Amniotic epithelial cell (primary cell): ENCODE measurements around the gene TRAPPC3L.

ENCODE experiments used
- DNase-seq: peaks from one replicate; pipeline ENCODE4 v3.0.0-alpha.2; 2010; ENCODE audit warnings: low read depth

The TRAPPC3L gene

GRCh38 chr6:116465246-116465645, 80.2 kb downstream of the TRAPPC3L start:
- DNase-seq: no peak

- no peak for DNase-seq
These were observed 82.2 kb downstream of the TRAPPC3L start for GRCh38 chr6:116463301-116463700.

- peak; percentile 55 for DNase-seq
These were observed 83.3 kb downstream of the TRAPPC3L start for GRCh38 chr6:116461932-116462885.

GRCh38 chr6:116461331-116461931, 84.1 kb downstream of the TRAPPC3L start, which contains the start of gene CALHM6:
TSS of gene CALHM6 (plus strand) at chr6:116461375. CDS start at chr6:116461930, 555 bp downstream.
- no peak for DNase-seq

- DNase-seq: peak; percentile 62
These were observed 85.6 kb downstream of the TRAPPC3L start for GRCh38 chr6:116459927-116460326.

GRCh38 chr6:116458264-116458663, 87.2 kb downstream of the TRAPPC3L start:
- DNase-seq: no peak

- no peak for DNase-seq
These were observed 88.6 kb downstream of the TRAPPC3L start for GRCh38 chr6:116456927-116457326.

GRCh38 chr6:116456106-116456505, 89.4 kb downstream of the TRAPPC3L start:
- no peak for DNase-seq

- DNase-seq: no peak
These were observed 93.0 kb downstream of the TRAPPC3L start for GRCh38 chr6:116452531-116452930.

- no peak for DNase-seq
These were observed 93.6 kb downstream of the TRAPPC3L start for GRCh38 chr6:116451916-116452315.

GRCh38 chr6:116450769-116451740, 94.4 kb downstream of the TRAPPC3L start:
- DNase-seq: peak; percentile 30

- DNase-seq: no peak
These were observed 95.2 kb downstream of the TRAPPC3L start for GRCh38 chr6:116450185-116450710.

GRCh38 chr6:116449565-116449964, 95.9 kb downstream of the TRAPPC3L start:
- DNase-seq: no peak

GRCh38 chr6:116447496-116448011, 97.9 kb downstream of the TRAPPC3L start:
- peak; percentile 100 for DNase-seq

- DNase-seq: no peak
These were observed 98.4 kb downstream of the TRAPPC3L start for GRCh38 chr6:116447052-116447451.

- peak; percentile 64 for DNase-seq
These were observed 99.1 kb downstream of the TRAPPC3L start for GRCh38 chr6:116446399-116446798.

GRCh38 chr6:116445102-116445501, 100.4 kb downstream of the TRAPPC3L start:
- peak; percentile 46 for DNase-seq
